Measurements from ENCODE around the gene GIMAP2.
"Not testable (repeated sequence)": the region's sequence is repeated elsewhere in the genome, so short reads cannot be mapped to it uniquely, and the experiment has no call there.

The GIMAP2 gene

GRCh38 chr7:150685219-150686029, at the start of gene GIMAP2:
Gene GIMAP2 (plus strand): TSS chr7:150685706. CDS start chr7:150687060, 1,354 bp downstream.
- peak; percentile 67 to 73 for DNase-seq

- DNase-seq, result no peak
Observed at GRCh38 chr7:150641854-150642253, 43.7 kb upstream of the GIMAP2 start.

DNA sequence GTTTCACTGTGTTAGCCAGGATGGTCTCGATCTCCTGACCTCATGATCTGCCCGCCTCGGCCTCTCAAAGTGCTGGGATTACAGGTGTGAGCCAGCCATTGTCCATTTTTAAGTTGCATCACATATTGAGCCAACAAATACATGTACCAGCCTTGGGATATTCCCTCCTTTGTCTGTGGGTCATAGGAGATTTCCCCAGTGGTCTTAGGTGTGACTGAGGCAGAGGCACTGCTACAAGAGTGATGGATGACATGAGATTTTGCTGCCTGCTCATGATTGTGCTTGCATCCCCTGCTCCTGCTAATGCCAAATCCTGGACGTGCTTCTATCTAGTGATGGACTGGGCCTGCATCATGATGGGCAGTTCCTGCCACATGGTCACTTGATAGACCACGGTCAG, 42.6 kb upstream of the GIMAP2 start:
- no peak for DNase-seq

DNA sequence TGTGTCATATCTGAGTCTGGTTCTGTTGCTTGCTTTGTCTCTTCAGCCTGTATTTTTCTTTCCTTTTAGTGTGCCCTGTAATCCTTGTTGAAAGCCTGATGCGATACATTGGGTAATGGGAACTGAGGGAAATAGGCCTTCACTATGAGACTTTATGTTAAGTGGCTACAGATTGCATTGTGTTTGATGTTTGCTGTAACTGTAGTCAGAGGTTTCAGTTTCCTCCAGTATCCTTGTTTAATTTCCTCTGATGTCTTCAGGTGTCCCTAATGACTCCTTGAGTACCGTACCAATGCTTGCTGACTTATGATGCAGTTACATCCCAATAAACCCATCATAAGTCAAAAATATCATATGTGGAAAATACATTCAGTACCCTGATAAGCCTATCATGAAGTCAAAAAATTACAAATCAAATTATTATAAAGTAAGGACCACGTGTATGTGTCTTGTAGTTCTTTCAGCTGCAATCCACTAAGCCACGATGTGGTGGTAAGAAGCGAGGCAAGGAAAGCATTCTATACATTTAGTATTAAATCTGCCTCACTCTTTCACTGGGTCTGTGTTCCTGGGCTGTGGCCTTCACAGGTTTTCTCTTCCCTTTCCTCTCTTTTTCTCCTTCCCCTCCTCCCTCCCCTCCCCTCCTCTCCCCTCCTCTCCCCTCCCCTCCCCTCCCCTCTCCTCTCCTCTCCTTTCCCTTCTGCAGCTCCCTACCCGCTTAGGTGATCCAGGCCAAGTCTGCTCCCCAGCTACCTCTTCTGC, 40.1 kb upstream of the GIMAP2 start:
- no peak for DNase-seq

- no peak for DNase-seq
Observed at GRCh38 chr7:150648353-150649079, 37.0 kb upstream of the GIMAP2 start.

DNA sequence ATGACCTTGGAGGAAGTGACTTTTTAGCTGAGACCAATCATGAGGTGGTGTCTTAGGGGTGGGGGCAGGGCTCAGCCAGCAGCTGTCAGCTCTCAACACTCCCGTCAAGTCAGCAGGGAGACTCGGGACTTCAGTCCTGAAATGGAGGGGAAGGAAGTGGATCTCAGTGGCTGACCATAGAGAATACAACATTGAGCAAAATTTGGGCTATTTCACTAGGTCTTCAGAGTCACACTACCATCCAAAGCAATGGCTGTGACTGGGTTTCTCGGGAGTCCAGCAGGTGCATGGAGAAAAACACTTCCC, 36.5 kb upstream of the GIMAP2 start:
- DNase-seq, result no peak

GRCh38 chr7:150654692-150655091, 30.8 kb upstream of the GIMAP2 start:
- no peak for DNase-seq

- DNase-seq, result no peak
Observed at GRCh38 chr7:150656047-150656446, 29.5 kb upstream of the GIMAP2 start.

GRCh38 chr7:150657526-150657925, 28.0 kb upstream of the GIMAP2 start:
- no peak for DNase-seq

DNA sequence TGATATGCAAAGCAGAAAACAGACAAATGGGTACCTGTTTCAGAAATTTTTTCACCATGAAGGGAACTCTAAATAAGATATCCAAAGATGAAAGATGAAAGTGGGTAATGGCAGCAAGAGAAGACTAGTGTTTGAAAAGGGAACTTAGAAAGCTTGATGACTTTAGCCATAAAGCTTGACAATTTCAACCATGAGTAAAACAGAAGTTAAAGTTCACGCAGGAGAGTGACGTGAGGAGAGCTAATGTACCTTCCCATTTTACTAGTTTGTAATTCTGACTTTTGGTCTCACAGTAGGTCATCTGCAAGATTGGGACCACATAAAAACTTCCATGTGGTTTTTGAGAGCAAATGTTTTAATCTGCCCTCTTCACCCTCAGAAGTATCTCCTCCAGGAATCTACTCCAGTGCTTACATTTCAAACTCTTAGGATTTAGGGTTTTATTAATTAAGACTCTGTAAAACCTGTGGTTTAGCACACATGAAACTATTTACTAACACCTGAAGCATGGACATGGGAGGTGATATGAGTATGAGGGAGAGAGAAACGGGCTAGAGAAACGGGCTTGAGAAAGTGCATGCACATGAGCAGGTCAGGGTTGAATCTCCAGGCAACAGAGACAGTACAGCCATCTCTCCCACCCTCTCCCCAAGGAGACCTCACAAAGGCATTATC, 24.4 kb upstream of the GIMAP2 start:
- peak; percentile 3 to 5 for DNase-seq

- not testable (repeated sequence) for DNase-seq
Observed at GRCh38 chr7:150662821-150663220, 22.7 kb upstream of the GIMAP2 start.

GRCh38 chr7:150663802-150664494, 21.6 kb upstream of the GIMAP2 start:
- no peak for DNase-seq

- DNase-seq, result peak in 1 of 2 donors; percentile 15
Observed at GRCh38 chr7:150665089-150665748, 20.3 kb upstream of the GIMAP2 start.

DNA sequence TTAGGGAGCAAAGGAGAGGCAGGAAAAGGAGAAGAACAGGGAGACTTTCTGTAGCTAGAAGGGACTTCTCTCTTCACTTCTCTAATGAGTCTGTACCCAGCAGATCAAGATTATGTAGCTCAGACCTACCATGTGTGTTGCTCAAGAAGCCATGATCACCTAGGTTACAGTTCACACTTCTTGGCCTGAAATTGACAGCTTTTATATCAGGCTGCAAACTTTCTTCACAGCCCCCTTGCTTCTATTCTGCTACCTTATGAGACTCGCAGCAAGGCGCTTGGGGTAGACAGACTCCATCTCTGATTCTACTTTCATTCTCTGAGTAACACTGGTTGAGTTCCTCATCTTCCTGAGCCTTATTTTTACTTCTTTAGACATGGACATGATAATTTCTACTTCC, 19.6 kb upstream of the GIMAP2 start:
- peak in 1 of 2 donors; percentile 23 for DNase-seq

DNA sequence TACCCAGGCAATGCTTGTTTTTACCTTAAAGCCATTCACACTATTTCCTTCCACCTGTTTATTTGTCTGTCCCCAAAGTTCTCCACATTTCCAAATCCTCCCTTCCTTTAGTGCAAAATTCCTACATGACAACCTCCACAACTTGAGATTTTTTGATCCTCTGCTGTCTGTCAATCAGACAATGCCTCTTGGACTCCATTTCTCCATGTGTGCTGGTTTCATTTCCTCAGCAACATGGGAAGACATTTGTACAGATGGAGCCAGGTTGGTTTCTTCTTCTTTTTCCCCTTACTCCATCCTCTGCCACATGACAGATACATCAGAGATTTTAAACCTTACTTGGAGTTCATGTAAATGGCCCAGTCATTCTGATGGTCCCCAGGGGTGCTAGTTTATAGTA, 19.1 kb upstream of the GIMAP2 start:
- no peak for DNase-seq

- DNase-seq, result no peak
Observed at GRCh38 chr7:150668472-150668911, 17.0 kb upstream of the GIMAP2 start.

DNA sequence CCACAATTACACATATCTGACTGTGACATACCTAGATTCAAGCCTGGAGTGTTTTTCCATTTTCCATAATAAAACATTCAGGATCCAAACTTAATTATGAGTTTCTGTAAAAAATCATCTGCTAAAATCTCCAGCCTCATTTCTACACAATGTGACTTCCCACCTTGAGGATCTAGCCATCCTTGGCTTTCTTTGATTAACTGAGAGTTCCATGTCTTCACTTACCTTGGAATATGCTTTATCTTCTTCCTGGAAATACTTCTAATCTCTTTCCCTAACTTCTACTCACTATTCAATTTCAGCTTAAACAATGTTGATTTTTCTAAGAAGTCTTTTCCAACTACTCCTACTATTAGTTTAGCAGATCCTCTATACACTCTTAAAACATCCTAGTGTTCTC, 16.5 kb upstream of the GIMAP2 start:
- no peak for DNase-seq

DNA sequence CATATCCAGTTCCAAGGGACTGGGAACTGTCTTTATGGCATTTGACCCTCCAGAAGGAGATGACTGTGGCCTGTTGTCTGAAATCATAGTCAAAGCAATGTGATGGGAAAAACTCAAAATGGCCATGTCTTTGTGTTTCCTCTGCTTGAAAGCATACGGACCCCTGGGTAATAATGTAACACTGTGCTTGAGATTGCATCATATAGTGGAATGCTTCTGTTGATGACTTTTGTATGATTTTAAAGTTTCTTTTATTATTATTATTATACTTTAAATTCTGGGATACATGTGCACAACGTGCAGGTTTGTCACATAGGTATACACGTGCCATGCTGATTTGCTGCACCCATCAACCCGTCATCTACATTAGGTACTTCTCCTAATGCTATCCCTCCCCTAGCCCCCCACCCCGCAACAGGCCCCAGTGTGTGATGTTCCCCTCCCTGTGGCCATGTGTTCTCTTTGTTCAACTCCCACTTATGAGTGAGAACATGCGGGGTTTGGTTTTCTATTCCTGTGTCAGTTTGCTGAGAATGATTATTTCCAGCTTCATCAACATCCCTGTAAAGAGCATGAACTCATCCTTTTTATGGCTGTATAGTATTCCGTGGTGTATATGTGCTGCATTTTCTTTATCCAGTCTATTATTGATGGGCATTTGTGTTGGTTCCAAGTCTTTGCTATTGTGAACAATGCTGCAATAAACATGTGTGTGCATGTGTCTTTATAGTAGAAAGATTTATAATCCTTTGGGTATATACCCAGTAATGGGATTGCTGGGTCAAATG, 13.5 kb upstream of the GIMAP2 start:
- DNase-seq, result not testable (repeated sequence)

DNA sequence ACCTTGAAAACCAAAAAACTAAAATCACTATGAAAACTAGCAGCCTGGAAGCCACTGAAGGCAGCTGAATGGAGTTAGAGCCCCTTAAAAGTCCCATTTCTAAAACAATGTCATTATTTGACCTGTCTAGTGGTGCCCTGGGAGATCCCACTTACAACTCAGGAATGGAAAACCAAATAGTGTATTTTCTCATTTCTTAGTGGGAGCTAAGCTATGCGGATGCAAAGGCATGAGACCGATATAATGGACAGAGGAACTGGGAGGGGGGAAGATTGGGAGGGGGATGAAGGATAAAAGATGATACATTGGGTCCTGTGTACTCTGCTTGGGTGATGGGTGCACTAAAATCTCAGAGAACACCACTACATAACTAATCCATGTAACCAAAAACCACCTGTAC, 9.8 kb upstream of the GIMAP2 start:
- no peak for DNase-seq

GRCh38 chr7:150676276-150676675, 9.2 kb upstream of the GIMAP2 start:
- DNase-seq, result peak; percentile 40 to 51

DNA sequence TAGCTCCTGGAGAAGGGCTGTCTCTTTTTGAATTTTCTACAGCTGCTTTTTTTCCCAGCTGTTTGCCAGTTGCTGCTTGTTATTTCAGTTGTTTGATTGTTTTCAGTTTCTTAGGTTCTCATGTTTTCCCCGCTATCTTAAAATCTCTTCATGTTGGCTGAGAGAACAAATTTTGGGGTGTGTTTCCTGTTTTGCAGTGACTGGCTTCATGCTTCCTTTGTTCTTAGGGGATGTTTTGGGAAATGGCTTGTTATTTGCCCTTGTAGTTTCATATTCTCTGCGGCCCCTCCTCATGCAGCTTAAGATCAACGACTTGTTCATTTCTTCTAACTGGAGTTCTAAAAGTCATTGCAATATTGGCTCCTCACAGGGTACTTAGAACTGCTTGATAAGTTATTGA, 8.7 kb upstream of the GIMAP2 start:
- not testable (repeated sequence) for DNase-seq

Data from inflammatory macrophage treated with lipopolysaccharide for 1 hour (primary cell).